ENCODE measurements around the gene KDSR.
A peak's percentile ranks its signal among the peaks of the same experiment; 100 is the strongest.

DNA sequence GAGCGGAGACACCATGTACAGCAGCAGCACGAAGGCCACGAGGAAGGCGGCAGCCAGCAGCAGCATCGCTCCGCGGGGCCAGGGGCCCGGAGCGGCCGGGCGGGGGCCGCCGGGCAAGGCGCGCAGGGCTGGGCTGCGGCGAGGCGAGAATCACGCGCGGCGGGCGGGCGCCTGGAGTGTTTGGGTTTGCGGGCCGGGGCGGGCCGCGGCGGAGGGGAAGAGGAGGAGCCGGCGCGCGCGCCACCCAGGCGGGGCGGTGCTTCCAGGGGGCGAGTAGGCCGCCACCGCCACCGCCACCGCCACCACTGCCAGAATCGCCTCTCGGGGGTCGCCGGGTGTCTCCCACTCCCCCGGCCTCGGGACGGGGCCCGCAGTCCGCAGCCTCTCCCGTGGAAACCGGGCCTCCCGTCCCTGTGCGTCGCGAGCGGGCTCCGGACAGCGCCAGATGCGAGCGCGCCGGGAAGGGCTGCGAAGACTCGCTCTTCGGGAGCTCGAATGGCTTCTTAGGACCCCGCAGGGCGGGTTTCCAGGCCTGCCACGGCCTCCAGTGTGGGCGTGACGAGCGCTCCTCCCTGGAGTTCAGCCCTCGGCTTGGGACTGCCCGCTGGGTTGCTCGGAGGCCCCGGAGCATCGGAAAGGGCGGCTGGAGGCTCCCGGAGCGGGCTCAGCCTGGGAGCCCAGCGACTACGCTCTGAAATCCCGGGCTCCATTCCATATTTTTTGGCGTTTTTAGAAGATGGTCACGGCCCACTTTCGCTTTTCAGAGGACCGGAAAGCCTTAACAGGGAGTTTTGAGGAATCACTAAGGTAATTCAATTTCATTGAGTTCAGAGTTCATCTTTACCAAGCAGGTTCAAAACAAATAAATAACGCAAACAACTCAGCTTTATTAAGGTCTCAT is at the start of gene KDSR:
- TF ChIP-seq POLR2AphosphoS5 (IDR thresholded peaks at IDR 0.05; ENCODE audit: low read depth, low read length), result peak; percentile 99
- peak; percentile 55; the same call in 1 of the 2 replicates for TF ChIP-seq SIN3A (IDR thresholded peaks at IDR 0.05; ENCODE audit: borderline replicate concordance, insufficient read depth, low read length)
- TF ChIP-seq, protein P1, sequence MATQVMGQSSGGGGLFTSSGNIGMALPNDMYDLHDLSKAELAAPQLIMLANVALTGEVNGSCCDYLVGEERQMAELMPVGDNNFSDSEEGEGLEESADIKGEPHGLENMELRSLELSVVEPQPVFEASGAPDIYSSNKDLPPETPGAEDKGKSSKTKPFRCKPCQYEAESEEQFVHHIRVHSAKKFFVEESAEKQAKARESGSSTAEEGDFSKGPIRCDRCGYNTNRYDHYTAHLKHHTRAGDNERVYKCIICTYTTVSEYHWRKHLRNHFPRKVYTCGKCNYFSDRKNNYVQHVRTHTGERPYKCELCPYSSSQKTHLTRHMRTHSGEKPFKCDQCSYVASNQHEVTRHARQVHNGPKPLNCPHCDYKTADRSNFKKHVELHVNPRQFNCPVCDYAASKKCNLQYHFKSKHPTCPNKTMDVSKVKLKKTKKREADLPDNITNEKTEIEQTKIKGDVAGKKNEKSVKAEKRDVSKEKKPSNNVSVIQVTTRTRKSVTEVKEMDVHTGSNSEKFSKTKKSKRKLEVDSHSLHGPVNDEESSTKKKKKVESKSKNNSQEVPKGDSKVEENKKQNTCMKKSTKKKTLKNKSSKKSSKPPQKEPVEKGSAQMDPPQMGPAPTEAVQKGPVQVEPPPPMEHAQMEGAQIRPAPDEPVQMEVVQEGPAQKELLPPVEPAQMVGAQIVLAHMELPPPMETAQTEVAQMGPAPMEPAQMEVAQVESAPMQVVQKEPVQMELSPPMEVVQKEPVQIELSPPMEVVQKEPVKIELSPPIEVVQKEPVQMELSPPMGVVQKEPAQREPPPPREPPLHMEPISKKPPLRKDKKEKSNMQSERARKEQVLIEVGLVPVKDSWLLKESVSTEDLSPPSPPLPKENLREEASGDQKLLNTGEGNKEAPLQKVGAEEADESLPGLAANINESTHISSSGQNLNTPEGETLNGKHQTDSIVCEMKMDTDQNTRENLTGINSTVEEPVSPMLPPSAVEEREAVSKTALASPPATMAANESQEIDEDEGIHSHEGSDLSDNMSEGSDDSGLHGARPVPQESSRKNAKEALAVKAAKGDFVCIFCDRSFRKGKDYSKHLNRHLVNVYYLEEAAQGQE (IDR thresholded peaks at IDR 0.05; ENCODE audit: insufficient read depth in 1 of 2, low read depth in 2 of 2, low read length in 2 of 2), result peak in 1 of 2 experiments; percentile 52; a peak in 2 of 4 replicates

Measured in PFSK-1 (cell line).